C4-2B (cell line): Measurements from ENCODE around the gene KRTAP10-8.

Experiments used
- ZFX ChIP-seq: fragments of 450-650 bp; IDR thresholded peaks from 2 replicates; pipeline ENCODE4 v1.6.1; 2017
- TF ChIP-seq, protein P1 (sequence below): fragments of 450-650 bp; conservative IDR thresholded peaks from 2 replicates; pipeline ENCODE4 v1.5.1; 2017; ENCODE audit warnings: mild to moderate bottlenecking

DNA sequence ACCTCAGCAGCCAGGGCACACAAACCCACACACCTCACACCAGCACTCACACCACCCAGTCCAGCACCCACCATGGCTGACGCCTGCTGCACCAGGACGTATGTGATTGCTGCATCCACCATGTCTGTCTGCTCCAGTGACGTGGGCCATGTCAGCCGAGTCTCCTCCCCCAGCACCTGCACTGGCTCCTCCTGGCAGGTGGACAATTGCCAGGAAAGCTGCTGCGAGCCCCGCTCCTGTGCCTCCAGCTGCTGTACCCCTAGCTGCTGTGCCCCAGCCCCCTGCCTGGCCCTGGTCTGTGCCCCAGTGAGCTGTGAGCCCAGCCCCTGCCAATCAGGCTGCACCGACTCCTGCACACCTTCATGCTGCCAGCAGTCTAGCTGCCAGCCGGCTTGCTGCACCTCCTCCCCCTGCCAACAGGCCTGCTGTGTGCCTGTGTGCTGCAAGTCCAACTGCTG lies at the start of gene KRTAP10-8:
- TF ChIP-seq, protein P1, sequence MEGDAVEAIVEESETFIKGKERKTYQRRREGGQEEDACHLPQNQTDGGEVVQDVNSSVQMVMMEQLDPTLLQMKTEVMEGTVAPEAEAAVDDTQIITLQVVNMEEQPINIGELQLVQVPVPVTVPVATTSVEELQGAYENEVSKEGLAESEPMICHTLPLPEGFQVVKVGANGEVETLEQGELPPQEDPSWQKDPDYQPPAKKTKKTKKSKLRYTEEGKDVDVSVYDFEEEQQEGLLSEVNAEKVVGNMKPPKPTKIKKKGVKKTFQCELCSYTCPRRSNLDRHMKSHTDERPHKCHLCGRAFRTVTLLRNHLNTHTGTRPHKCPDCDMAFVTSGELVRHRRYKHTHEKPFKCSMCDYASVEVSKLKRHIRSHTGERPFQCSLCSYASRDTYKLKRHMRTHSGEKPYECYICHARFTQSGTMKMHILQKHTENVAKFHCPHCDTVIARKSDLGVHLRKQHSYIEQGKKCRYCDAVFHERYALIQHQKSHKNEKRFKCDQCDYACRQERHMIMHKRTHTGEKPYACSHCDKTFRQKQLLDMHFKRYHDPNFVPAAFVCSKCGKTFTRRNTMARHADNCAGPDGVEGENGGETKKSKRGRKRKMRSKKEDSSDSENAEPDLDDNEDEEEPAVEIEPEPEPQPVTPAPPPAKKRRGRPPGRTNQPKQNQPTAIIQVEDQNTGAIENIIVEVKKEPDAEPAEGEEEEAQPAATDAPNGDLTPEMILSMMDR, result no peak
- TF ChIP-seq ZFX, result no peak
